ENCODE results near the gene QSOX2.

QSOX2 gene

DNA sequence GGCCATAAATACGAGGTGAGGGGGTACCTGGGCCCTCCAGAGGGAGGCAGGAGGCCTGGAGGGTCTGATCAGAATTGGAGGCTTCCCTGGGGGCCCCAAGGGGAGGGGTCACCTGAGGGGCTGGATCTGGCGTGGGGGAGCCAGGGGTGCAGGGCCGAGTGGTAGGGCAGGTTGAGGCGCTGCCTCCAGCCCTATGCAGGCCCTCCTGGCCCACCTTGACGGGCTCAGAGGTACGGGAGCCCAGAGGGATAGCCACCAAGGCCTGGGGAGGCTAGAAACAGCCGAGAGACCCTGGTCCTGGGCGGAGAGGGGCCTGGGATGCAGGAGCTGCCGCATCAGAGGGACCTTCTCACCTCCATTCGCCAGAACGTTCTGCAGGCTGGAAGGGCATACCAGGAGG, 65.0 kb downstream of the QSOX2 start:
- DNase-seq (ENCODE audit: low read depth) = no peak
- TF ChIP-seq, protein P1, sequence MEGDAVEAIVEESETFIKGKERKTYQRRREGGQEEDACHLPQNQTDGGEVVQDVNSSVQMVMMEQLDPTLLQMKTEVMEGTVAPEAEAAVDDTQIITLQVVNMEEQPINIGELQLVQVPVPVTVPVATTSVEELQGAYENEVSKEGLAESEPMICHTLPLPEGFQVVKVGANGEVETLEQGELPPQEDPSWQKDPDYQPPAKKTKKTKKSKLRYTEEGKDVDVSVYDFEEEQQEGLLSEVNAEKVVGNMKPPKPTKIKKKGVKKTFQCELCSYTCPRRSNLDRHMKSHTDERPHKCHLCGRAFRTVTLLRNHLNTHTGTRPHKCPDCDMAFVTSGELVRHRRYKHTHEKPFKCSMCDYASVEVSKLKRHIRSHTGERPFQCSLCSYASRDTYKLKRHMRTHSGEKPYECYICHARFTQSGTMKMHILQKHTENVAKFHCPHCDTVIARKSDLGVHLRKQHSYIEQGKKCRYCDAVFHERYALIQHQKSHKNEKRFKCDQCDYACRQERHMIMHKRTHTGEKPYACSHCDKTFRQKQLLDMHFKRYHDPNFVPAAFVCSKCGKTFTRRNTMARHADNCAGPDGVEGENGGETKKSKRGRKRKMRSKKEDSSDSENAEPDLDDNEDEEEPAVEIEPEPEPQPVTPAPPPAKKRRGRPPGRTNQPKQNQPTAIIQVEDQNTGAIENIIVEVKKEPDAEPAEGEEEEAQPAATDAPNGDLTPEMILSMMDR (IDR thresholded peaks at IDR 0.05; ENCODE audit: control insufficient read depth, extremely low read depth, insufficient read depth) = no peak
- no peak overlapping the region for H3K4me3 ChIP-seq (ENCODE audit: low read depth, low read length)

- DNase-seq (ENCODE audit: low read depth) = no peak
- H3K4me3 ChIP-seq (ENCODE audit: low read depth, low read length) = no peak overlapping the region
- TF ChIP-seq, protein P1 (IDR thresholded peaks at IDR 0.05; ENCODE audit: control insufficient read depth, extremely low read depth, insufficient read depth) = no peak
Observed at GRCh38 chr9:136179761-136180160, 65.9 kb downstream of the QSOX2 start.

DNA sequence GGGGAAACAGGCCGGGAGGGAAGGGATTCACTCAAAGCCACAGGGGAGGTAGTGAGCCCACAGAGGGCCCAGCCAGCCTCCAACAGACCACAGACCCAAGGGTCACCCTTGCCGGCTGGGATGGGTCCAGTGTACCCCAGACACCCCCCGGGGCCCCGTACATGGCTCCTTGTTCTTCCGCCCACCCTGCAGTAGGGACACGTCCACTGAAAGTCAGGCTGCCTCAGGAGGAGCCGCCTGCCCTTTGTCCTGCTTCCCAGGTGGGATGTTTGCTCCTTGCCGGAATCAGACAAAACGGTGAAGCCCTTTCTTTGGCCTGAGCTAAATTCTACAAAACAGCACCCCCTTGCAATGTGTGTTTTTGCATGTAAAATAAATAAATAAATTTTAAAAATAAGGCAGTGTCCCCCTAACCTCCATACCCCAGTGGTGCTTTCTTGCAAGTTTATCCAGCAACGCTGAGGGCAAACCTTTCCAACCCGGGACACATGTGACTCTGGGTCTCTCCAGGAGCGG, 66.5 kb downstream of the QSOX2 start:
- TF ChIP-seq, protein P1 (IDR thresholded peaks at IDR 0.05; ENCODE audit: control insufficient read depth, extremely low read depth, insufficient read depth) = no peak
- no peak for DNase-seq (ENCODE audit: low read depth)
- H3K4me3 ChIP-seq (ENCODE audit: low read depth, low read length) = no peak overlapping the region

DNA sequence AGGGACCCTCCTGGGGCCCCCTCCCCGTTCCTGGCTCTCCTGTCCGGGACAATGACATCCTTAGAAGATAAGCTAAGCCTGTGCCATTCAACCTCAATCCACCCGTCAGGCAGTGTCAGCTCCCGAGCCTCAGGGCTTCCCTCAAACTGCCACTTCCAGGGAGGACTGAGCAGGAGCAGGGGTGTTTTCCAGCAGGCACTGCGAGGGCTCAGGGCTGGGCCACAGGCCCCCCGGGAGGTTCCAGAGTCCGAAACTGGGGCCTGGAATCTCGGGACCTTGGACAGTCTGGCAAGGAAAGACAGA, 66.9 kb downstream of the QSOX2 start:
- DNase-seq (ENCODE audit: low read depth) = no peak
- H3K4me3 ChIP-seq (ENCODE audit: low read depth, low read length) = no peak overlapping the region
- TF ChIP-seq, protein P1 (IDR thresholded peaks at IDR 0.05; ENCODE audit: control insufficient read depth, extremely low read depth, insufficient read depth) = no peak

DNA sequence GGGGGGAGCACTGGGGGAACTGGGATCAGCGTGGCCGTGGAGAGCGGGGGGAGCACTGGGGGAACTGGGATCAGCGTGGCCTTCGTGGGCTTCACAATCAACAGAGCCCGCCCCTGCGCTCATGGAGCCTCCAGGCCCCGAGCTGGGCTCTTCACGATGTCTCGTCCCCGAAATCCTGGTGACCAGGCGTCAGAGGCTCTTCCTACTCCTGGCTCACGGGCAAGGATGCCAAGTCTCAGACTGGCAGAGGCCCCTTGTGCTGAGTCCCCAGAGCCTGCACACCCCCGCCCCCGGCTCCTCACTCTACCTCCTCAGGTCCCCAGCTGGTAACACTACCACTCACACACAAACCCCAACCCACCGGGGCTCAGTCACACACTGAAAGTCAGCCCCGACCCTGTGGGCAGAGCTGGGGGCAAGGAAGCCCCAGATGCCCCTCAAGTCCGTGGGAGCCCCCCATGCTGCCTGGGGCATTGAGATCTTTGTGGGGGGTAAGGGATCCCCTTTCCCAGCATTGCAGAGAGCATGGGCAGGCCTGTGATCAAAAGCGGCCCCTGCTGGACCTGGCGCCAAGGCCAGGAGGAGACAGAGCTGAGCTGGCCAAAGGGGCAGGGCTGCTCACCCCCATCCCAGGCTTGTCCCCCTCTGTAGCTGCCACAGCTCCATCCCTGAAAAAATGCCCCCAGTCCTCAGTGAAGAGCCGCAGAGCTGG, 67.4 kb downstream of the QSOX2 start:
- TF ChIP-seq, protein P1 (IDR thresholded peaks at IDR 0.05; ENCODE audit: control insufficient read depth, extremely low read depth, insufficient read depth) = no peak
- DNase-seq (ENCODE audit: low read depth) = no peak

DNA sequence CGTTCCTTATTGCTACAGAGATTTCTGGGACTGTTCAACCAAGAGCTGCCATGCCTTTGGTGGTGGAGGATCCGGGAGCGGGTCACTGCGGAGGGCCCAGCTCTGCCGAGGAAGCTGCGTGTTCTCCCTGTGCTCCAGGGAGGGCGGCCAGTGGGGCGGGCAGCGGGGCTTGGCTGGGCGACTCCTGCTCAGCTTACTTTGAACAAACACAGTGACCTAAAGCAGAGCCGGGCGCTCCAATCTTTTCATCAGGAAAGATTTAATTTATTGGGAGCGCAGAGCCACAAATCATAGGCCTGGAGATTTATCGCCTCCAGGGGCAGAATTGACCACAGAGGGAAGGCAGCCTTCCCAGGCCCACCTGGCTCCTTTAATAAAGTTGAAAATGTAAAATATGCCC, 68.4 kb downstream of the QSOX2 start:
- no peak overlapping the region for H3K4me3 ChIP-seq (ENCODE audit: low read depth, low read length)
- TF ChIP-seq, protein P1 (IDR thresholded peaks at IDR 0.05; ENCODE audit: control insufficient read depth, extremely low read depth, insufficient read depth) = no peak
- DNase-seq (ENCODE audit: low read depth) = no peak

More for the DNA sequence above, 67.4 kb downstream of the QSOX2 start:
- H3K4me3 ChIP-seq (ENCODE audit: low read depth, low read length) = no peak overlapping the region
